NB4 (cell line): ENCODE results near the gene PLEKHG7.
A peak's percentile ranks its signal among the peaks of the same experiment; 100 is the strongest.

ENCODE experiments used
- DNase-seq: peaks from one replicate; pipeline ENCODE4 v3.0.0; 2010; ENCODE audit warnings: low read depth
- H3K4me3 ChIP-seq: one replicate; pipeline ENCODE4 v1.5.1; 2011; ENCODE audit warnings: mild to moderate bottlenecking, low read depth, low read length, moderate library complexity
- MYC ChIP-seq: IDR thresholded peaks from 2 replicates; pipeline ENCODE4 v1.6.1; 2011; ENCODE audit warnings: low read depth, low read length
- POLR2A ChIP-seq: IDR thresholded peaks from 2 replicates; pipeline ENCODE4 v1.6.1; 2011; ENCODE audit warnings: mild to moderate bottlenecking; ENCODE audit not compliant: insufficient read length; ENCODE audit errors: extremely low read depth
- TF ChIP-seq, protein P1 (sequence below): IDR thresholded peaks from one replicate; pipeline ENCODE4 v1.5.1; 2012; ENCODE audit warnings: low read depth, low read length
- TF ChIP-seq, protein P2 (sequence below): IDR thresholded peaks from 2 replicates; pipeline ENCODE4 v1.6.1; 2011; ENCODE audit warnings: low read depth, low read length

Gene PLEKHG7

GRCh38 chr12:92756898-92757596 lies 54.3 kb downstream of the PLEKHG7 start:
- TF ChIP-seq, protein P1, sequence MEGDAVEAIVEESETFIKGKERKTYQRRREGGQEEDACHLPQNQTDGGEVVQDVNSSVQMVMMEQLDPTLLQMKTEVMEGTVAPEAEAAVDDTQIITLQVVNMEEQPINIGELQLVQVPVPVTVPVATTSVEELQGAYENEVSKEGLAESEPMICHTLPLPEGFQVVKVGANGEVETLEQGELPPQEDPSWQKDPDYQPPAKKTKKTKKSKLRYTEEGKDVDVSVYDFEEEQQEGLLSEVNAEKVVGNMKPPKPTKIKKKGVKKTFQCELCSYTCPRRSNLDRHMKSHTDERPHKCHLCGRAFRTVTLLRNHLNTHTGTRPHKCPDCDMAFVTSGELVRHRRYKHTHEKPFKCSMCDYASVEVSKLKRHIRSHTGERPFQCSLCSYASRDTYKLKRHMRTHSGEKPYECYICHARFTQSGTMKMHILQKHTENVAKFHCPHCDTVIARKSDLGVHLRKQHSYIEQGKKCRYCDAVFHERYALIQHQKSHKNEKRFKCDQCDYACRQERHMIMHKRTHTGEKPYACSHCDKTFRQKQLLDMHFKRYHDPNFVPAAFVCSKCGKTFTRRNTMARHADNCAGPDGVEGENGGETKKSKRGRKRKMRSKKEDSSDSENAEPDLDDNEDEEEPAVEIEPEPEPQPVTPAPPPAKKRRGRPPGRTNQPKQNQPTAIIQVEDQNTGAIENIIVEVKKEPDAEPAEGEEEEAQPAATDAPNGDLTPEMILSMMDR: no peak
- TF ChIP-seq, protein P2, sequence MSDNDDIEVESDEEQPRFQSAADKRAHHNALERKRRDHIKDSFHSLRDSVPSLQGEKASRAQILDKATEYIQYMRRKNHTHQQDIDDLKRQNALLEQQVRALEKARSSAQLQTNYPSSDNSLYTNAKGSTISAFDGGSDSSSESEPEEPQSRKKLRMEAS: no peak
- no peak for TF ChIP-seq POLR2A
- no peak for TF ChIP-seq MYC
- no peak for DNase-seq
- H3K4me3 ChIP-seq: no peak overlapping the region

DNA sequence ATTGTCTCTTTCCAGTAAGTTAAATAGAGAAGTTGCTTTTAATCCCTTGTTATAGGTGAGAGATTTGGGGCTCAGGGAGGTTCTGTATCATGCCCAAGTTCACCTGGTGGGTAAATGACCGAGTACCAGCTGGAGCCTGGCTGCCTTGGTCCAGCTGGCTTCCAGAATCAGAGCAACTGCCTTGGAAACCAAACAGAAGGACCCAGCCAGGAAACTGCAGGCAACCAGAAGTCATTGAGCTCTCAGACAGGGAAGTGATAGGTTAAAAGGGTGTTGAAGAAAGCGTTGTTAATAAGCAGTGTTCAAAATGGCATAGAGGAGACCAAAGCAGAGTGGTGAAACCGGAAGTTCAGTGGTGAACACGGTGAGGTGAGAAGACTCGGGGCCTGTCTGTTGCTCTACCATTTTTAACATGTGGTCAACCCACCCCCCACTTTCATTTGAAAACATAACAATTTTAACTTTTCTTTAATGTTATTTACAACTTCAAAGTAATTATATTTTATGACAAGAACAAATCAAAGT lies 54.9 kb downstream of the PLEKHG7 start:
- no peak for DNase-seq
- TF ChIP-seq, protein P1: no peak
- TF ChIP-seq, protein P2: no peak
- TF ChIP-seq MYC (no peak), POLR2A (no peak)
- no peak overlapping the region for H3K4me3 ChIP-seq

DNA sequence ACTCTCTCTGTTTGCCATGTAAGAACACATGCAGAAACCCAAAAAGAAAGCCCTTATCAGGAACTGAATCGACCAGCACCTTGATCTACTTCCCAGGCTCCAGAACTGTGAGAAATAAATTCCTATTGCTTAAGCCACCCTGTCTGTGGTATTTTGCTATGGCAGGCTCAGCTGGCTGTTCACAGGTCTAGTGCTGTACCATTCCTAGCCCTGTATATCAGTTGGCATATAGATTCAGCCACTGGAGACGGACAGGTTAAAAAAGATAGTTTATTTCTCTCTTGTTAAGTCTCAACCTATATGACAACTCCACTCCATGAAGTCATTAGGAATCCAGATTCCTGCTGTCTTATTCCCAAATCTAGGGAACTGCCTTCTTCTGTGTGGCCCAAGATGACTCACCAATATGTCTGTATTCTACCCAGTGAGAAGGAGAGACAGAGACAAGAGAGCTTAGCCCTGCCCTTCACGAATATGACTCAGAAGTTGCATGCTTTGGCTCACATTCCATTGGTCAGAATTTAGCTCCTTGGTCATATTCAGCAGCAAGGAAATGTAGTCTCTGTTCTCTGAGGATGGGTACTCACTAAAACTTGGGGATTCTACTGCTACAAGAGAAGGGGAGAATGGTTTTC lies 57.0 kb downstream of the PLEKHG7 start:
- TF ChIP-seq MYC (no peak), POLR2A (no peak)
- TF ChIP-seq, protein P2: peak; percentile 38; the same call in 1 of the 2 replicates
- TF ChIP-seq, protein P1: no peak
- peak; percentile 56 for DNase-seq
- H3K4me3 ChIP-seq: no peak overlapping the region

GRCh38 chr12:92762773-92763172 lies 60.0 kb downstream of the PLEKHG7 start:
- TF ChIP-seq, protein P2: no peak
- TF ChIP-seq POLR2A: no peak
- TF ChIP-seq, protein P1: no peak
- TF ChIP-seq MYC: no peak
- no peak for DNase-seq
- H3K4me3 ChIP-seq: no peak overlapping the region

- no peak overlapping the region for H3K4me3 ChIP-seq
- peak; percentile 74 for DNase-seq
- TF ChIP-seq MYC: no peak
- TF ChIP-seq, protein P2: no peak
- TF ChIP-seq POLR2A: no peak
- TF ChIP-seq, protein P1: no peak
These were observed 62.0 kb downstream of the PLEKHG7 start for GRCh38 chr12:92764831-92765230.
